GM03348 (cell line): Measurements from ENCODE around the gene TEAD4.

Experiments used
- DNase-seq: peaks from one replicate; pipeline ENCODE4 v3.0.0; 2012; ENCODE audit warnings: low spot score

Gene TEAD4

DNA sequence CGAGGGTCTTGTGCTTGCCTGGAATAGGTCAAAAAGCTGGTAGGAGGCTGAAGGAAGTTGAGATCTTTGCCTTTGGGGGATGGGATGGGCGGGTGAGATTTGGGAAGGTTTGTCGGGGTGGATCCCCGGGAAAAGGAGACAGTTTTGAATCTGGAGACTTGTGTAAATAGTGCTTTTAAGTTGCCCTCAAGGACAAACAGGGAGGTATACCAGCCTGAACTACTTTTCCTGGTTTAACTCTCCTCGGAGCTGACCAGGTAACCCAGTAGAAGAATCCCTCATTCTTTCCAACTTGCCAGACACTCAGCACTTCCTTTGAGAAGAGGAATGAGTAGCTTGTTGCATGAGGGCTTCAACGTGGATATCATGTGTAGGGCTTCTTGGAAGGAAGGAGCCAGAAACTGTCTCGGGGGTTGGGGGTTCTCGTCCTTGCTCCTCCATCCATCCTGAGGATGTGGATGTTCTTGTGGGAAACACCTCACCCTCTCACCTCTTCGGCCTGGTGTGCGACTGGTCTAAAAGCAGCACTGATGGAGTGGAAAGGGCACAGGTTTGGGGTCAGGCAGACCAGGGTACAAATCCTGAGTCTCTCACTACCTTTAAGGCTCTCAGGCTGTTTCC is 1.9 kb downstream of the TEAD4 start:
- no peak for DNase-seq

DNA sequence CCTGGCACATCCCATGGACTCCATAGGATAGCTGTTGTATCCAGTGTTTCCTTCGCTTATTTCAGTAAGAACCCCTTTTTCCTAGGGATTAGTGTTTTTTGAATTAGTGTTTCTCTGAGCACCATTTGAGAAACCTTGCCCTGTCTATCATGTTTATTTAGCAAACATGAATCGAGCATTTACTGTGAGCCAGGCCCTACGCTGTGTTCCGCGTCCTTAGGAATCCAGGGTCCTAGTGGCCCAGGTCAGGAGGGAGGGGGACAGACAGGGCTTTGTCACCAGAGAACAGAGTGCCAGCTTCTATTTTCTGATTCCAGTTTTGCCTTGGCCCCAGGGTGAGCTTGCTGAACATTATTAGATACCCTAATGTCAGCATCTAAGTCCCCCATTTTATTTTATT is 2.5 kb downstream of the TEAD4 start:
- no peak for DNase-seq

DNA sequence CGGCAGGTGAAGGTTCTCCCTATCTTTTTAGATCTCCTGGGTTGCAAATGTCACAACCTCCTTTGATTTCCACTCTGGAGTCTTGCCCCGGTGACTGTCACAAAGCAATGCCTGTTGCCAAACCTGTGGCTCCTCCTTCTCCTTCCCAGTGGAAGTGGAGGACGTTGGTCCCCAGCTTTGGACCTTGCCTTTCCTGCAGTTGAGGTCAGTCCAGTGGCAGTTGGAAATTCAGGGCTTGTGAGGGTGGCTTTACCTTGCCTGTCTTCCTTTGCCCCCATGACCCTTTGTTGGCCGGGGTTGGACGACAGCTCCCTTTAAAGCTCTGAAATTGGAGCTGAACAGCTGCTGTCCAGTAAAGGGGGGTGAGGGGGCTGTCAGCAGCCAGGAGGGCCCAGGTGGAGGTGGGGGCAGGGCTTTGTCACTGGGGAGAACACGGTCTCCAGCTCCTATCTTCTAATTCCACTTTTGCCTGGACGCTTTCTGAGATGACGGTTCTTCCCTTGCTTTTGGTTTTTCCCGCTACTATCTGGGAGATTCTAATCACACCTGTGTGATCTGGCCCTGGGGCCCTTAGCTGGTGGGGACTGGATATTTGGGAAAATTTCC is 4.1 kb downstream of the TEAD4 start:
- no peak for DNase-seq

DNA sequence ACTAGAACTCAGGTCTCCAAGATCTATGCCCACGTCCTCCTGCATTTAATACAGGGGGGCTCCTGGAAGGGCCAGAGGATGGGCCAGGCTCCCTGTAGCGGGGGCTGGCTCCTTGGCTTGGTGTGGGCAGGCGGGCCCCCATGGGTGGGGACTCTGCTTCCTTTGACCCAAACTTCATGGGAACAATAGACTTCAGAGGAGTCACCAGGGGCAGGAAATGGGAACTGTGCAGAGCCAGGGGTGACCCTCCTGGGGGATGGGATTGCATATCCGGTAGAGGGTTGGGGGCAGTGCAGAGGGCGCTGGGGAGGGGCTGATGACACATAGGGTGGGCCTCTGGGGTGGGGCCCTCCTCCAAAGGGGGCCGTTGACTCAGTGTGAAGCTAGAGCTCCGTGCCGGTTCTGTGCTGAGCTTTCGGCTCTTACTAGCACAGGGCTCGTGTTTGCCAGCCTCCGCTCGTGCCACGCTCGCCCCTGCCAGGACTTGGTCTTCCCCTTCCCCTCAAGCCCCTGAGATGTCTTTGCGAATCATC is 4.6 kb downstream of the TEAD4 start:
- no peak for DNase-seq

DNA sequence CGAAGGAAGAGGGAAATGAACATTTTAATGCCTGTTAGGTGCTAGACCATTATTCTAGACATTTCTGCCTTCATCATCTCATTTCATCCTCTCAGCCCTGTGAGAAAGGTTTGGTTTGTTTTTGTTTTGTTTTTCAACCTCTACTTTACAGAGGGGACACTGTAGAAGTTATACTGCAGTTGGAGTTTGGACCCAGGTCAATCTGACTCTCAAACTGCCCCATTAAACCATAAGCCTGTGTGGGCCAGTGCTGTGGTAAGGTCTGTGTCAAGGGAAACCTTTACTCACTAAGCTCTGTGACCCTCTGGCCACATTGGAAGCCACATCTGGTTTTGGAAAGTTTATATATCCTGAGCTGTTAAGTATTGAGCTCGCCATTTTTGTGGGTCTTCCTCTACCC is 8.5 kb downstream of the TEAD4 start:
- DNase-seq = no peak

DNA sequence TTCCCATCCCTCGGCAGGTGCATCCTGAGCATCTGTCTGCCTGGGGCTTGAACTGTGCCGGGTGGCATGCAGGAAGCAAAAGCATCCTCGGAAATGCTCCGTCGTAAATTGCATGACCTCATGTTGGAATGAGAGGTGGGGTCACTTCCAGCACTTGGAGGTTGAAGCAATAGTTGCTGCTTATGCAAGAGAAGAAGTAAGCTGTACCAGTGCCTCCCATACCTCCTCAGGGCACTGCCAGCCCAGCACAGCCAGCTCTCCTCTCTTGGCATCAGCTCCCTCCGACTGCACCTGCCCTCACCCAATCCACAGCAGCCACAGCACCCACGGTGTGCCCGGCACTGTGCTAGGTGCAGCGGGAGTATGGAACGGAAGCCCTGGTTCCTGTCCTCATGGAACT is 11.5 kb downstream of the TEAD4 start:
- DNase-seq = no peak

DNA sequence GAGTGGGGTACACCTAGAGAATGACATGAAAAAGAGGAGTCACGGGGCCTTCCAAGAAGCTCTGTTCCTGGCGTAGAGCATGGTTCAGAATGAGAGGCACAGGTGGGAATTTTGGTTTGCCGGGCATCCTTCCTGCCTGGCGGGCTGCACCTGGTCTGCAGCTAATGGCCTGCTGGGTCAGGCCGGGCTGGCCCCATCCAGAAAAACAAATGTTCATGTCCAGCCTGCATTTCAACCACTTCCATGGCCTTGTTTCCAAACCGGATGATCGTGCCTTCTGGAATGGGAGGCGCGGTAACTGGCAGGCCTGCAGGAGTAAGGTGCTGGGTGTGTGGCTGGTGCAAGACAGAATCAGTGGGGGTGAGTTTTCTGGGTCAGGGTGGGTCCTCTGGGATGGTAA is 14.4 kb downstream of the TEAD4 start:
- no peak for DNase-seq

DNA sequence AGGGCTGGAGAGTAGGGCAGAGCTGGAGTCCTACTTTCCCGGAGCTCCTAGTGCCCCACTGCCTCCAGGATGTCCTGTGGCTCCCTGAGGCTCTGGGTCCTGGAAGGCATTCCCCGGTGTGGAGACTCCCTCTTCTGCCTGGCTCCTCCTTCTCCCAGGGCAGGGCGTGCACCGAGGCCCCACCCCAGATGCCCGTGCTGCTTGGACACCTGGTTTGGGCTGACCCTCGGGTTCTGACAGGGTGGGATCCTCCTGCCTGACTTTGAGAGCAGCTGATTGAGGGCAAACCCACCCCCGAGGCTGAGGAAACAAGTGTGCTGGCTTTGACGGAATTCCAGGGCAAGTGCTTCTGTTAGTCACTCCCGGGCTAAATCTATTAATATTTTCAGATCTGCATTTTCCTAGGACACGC is 15.4 kb downstream of the TEAD4 start:
- DNase-seq = peak; percentile 65

DNA sequence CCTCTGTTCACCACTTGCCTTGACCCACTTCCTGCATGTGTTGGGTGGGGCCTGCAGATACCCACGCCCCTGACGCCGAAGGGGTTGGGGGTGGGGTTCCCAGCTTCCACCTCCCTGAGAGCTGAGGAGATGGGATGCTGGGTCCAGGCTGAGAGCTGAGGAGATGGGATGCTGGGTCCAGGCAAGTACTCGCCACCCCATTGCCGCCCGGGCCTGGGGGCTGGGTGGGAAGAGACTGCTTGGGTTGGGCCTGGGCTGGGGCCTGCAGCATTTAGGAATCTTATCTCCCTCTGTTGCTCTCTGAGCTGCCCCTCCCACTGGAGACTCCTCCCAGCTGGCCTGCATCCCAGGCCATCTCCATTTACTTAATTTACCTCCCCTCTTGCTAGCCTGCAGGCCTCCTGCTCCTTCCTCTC is 17.4 kb downstream of the TEAD4 start:
- no peak for DNase-seq

DNA sequence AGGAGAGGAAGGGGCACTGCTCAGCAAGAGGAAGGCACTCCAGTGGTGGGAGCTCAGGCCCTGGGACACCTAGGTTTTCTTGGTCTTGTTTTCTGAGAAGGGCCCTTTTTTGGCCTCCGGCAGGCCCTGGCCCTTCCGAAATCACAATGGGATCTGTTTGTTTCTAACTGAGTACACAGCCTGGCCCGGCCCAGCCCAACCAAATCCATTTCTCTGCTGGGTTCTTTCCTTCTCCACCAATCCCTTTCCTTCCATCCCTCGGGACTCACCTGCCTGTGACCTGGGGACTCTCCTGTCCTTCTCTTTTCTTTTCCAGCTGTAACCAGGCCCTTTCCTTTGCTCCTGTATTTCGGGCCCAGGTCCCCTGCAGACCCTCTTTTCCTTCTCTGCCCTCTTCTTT is 18.6 kb downstream of the TEAD4 start:
- DNase-seq = no peak

DNA sequence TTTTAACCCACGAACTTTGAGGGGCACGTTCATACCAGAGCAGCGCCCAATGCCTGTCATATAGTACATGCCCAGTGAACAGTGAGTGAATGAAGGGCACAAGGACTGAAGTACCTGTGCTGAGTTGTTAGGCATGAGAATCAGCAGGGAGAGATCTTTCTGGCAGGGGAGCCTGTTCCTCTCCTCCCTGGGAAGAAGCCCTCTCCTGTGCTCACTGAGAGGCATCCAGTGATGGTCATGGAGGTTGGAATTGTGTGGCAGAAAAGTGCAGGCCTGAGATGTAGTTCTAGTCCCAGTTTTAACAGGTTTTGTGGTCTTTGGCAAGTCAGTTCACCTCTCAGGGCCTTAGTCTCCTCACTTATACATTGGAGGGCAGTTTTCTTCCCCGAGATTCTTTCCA is 20.6 kb downstream of the TEAD4 start:
- DNase-seq = no peak

DNA sequence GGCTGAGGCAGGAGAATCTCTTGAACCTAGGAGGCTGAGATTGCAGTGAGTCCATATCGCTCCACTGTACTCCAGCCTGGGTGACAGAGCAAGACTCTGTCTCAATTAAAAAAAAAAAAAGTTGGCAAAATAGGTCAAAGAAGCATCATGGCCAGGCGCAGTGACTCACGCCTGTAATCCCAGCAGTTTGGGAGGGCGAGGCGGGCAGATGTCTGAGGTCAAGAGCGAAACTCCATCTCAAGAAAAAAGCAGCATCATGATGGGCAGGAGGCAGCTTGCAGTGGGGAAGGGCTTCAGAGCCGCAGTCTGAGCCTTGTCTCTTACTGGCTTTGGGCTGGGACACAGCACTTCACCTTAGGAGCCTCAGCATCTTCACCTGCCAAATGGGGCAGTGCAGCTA is 21.4 kb downstream of the TEAD4 start:
- DNase-seq = no peak

DNA sequence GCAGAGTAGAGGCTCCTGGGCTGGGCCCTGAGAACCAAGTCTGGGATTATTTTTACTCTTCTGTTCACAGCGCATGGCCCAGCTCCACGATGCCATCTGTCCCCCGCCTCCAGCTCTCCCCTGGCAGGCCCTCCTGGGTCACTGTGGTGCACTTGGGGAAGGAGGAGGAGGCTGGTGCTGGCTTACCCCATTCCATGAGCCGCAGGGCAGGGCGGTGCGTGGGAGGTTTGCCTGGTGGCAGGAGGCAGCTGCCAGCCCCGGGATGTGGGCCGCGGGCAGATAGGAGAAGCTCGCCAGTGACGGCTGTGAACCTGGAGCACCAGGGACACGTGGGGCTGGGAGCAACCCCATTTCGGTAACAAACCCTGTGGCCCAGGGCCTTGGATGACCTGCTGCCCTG is 23.2 kb downstream of the TEAD4 start:
- DNase-seq = no peak

DNA sequence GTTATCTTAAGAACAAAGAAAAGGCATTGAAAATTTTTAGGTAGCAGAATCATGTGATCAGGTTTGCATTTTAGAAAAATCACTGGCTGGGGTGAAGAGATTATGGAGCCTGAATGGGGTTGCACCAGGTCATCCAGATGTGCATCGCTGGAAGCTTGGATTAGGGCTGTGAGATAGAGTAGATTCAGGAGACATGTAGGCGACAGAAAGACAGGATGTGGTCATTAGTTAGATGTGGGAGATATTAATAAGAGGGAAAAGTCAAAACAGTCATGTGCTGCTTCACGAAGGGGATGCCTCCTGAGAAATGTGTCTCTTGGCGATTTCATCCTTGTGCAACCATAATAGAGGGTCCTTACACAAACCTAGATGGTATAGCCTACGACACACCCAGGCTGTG is 25.1 kb downstream of the TEAD4 start:
- no peak for DNase-seq

DNA sequence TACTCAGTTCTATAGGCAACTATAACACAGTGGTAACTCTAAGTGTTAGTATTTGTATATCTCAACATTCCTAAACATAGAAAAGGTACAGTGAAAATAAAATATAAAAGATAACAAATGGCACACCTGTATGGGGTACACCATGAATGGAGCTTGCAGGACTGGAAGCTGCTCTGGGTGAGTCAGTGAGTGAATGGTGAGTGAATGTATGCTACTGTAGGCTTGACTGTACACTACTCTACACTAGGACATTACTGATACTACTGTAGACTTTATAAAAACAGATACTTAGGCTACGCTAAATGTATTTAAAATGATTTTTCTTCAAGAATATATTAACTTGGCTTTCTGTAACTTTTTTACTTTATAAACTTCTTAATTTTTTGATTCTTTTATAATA is 25.5 kb downstream of the TEAD4 start:
- no peak for DNase-seq

DNA sequence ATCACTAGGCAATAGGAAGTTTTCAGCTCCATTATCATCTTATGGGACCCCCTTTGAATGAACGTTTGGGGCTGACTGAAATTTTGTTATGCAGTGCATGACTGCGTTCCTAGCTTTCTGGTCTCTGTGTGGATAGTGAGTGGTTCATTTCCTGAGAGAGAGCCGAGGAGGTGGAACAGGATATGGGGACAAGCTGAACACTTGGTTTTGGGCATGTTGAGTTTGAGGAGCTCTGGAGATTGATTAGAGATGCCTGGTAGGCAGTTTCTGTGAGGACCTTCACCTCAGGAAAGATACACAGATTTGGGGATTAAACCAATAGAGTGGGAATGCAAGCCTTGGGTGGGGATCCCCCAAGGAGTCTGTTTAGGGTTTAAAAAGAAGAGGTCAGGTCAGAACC is 27.7 kb downstream of the TEAD4 start:
- DNase-seq = no peak

DNA sequence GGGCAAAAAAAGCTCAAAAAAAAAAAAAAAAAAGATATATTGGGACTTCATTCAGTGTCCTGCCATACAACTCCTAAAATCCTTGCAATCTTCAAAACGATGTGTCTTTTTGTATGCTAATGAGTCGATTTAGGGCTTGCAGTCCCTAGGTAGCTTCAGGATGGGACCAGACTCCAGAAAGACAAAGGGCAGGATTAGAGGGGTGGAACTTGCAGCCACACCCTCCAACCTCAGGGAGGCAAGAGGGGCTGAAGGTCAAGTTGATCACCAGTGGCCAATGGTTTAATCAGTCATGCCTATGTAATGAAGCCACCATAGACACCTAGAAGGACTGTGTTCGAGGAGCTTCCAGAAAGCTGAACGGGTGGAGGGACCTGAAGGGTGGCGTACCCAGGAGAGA is 29.3 kb downstream of the TEAD4 start:
- no peak for DNase-seq

DNA sequence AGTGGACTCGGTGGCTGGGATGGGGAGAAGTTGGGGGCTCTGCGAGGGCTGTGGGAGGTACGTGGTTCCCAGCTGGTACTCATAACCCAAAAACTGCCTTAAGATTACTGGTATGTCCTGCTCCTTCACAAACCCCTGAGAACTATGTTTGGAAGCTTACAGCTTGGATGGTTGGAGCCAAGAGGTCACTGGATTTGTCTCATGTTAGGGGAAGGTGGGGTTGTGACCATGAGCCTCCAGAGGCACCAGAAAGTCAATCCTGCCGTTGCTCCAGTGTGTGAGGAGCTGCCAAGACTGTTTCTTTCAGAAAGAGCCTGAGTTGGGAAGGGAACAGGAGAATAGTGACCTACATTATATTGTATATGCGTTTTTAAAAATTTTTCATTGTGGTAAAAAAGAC is 33.5 kb downstream of the TEAD4 start:
- no peak for DNase-seq

DNA sequence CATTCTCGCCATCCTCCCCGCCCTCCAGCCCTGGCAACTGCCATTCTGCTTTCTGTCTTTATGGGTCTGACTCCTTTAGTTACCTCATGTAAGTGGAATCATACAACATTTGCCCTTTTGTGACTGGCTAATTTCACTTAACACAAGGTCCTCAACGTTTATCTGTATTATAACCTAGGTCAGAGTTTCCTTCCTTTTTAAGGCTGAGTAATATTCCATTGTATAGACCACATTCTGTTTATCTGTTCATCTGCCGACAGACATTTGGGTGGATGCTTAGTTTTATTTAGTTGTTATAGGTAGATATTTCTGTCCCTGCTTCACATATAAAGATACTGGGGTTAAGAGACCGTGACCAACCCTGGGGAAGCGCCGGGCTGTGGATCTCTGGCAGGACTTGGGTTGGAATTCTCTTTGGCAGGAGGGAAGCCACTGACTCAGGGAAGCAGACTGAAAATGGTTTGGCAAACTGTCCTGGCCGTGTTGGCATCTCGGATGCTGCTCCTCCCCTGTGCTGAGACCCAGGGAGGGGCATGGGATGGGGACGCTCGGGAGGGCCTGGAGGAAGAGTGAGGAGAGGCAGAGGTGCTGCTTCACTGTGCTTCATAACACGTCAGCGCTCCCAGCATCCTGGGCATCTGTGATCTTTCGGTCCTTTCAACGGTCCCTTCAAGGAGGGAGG is 38.9 kb downstream of the TEAD4 start:
- peak; percentile 44 for DNase-seq

DNA sequence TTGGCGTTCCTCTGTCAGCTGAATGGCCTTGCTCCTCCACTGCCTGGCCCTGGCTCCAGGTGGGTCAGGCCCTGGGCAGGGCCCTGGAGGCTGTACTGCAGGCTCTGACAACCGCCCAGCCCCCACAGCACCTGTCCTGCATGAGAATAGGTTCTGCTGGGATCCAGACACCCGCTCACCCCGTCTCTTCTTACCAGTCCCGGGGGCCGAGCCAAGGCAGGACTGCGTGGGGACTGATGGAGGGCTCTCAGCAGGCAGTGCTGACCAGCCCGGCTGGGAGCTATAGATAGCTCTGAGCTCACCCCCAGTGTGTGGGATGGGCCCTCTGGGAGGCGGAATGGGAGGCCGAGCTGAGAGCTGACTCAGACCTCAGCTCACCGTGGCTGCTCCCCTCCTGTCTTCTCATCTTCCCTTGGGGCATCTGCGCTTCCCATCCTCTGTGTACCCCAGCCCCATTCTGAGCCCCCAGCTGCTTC is 39.6 kb downstream of the TEAD4 start:
- DNase-seq = peak; percentile 94

DNA sequence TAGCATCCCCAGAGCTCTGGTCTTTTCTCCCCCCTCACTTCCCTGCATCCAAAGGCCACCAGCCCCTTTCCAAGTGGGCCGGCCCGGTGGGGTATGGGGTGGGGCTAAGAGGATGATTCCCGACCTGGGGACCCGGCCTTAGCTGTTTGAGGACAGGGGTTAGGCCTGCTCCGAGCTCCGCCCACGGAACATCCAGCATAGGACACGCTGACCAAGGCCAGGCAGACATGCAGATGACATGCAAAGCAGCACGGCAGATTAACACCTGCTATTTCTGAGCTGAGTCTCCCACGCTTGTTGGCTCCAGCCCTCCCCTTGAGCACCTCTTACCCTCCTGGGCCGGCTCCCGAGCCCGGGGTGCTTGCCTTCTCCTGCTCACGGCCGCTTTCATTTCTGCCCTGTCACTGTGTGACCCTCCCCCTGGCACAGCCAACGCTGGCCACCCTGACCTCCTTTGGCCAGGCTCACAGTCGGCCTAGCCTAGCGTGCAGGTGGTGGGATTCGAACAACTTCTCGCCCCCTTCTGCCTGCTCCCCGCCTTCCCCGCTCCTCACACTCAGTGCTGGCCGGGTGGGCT is 40.2 kb downstream of the TEAD4 start:
- no peak for DNase-seq

DNA sequence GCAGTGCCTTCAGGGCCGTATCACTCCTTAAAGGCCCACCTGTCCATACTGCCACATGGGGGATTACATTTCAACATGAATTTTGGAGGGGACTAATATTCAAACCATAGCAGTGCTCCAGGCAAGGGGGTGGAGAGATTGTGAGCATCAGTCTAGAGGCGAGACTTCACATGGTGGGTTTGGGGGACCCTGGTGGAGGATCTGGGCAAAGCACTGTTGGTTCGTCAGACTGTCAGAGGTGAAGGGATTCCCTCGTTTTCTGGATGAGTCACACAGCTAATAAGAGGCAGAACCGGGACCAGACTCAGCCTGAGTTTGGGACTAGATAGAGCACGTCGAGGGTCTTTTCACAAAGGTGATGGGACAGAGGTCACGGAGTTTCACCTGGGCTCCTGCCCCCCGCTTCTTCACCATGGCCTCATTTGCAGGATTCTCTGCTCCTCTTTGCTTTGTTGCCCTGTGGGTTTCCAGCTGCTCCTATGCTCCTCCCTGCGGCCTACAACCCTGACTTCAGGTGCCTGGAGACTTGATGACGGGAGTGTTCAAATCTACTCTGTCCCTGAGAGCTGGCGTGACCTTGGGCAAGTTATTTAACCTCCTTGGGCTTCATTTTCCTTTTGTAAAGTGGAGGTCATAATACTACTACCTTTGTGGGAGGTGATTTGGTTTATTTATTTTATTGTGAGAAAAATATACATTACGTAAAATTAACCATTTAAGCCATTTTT is 41.5 kb downstream of the TEAD4 start:
- DNase-seq = no peak
